K562 (cell line): ENCODE measurements around the gene ZC3H12C. TPM values are rescaled to one million over a fixed set of nuclear protein-coding genes. Genes with fewer than 3 reads are reported as not detected.
A peak's percentile ranks its signal among the peaks of the same experiment; 100 is the strongest.

Source experiments
- ATAC-seq: fragments of 200-7000 bp; cut with Tn5 transposase; 3 replicates; pipeline ENCODE4 v1.9.1; 2020; ENCODE audit warnings: moderate library complexity
- BruUV-seq: library from RNA; stranded (reverse); fragments of 400-500 nt; replicated peaks from 2 replicates; lab custom pipeline; 2021; lab: Mats Ljungman, UMichigan
- CTCF ChIA-PET: fragments of 300-600 bp; formaldehyde crosslinking; extraction: SDS; loops from one replicate; lab custom pipeline; 2021; ENCODE audit warnings: low intra/inter-chr PET ratio; lab: Yijun Ruan, JAX
- POLR2A ChIA-PET: fragments of 300-600, 350-650 bp; sonication (Branson Sonifier 250); formaldehyde crosslinking; extraction: SDS; loops from one replicate; lab custom pipeline; 2021; ENCODE audit warnings: antibody characterized with exemption, inconsistent platforms; lab: Yijun Ruan, JAX
- DNase-seq, 4 experiments: peaks; one replicate each; pipeline versions ENCODE4 v3.0.0 to v3.0.0-alpha.2; 2011 to 2018; ENCODE audit warnings: low spot score in 3 of 4, mixed read lengths in 3 of 4; ENCODE audit errors: extremely low read depth in 1 of 4
- FAIRE-seq: peaks from 2 replicates; lab custom pipeline; 2011; peaks lifted over from hg19 to GRCh38; lab: Jason Lieb, UNC
- H2AFZ ChIP-seq: 2 replicates; pipeline ENCODE4 v1.6.0; 2011; ENCODE audit warnings: low read depth, low read length, control low read depth, inconsistent platforms
- H3K27ac ChIP-seq: fragments of 200-600 bp; 3 replicates; pipeline ENCODE4 v1.8.0; 2011; ENCODE audit warnings: low read depth, mild to moderate bottlenecking, control low read depth, inconsistent platforms, low read length, moderate library complexity, mixed read lengths; ENCODE audit errors: extremely low read depth
- H3K27me3 ChIP-seq, 2 experiments: fragments of 300-600 bp in 1 of 2; 2 replicates in 1 of 2; 3 replicates in 1 of 2; pipeline versions ENCODE4 v1.6.0 to v1.8.0; 2011; ENCODE audit warnings: inconsistent platforms in 2 of 2, low read length in 2 of 2, mild to moderate bottlenecking in 1 of 2, mixed read lengths in 1 of 2, moderate library complexity in 1 of 2; ENCODE audit not compliant: control insufficient read depth in 2 of 2, insufficient read depth in 2 of 2
- H3K36me3 ChIP-seq: fragments of 300-600 bp; 3 replicates; pipeline ENCODE4 v1.8.0; 2011; ENCODE audit warnings: mild to moderate bottlenecking, low read length, inconsistent platforms; ENCODE audit not compliant: control insufficient read depth, insufficient read depth
- H3K4me1 ChIP-seq, 2 experiments: fragments of 200-600 bp in 1 of 2; replicated peaks in 1 of 2; 2 replicates in 1 of 2; 3 replicates in 1 of 2; pipeline versions ENCODE4 v1.5.1 to v1.8.0; 2011; ENCODE audit warnings: inconsistent platforms in 2 of 2, low read length in 2 of 2, mild to moderate bottlenecking in 1 of 2, mixed read lengths in 1 of 2, moderate library complexity in 1 of 2; ENCODE audit not compliant: control insufficient read depth in 2 of 2, insufficient read depth in 2 of 2
- H3K4me2 ChIP-seq: 2 replicates; pipeline ENCODE4 v1.6.1; 2011; ENCODE audit warnings: low read length, control low read depth, inconsistent platforms, mixed read lengths; ENCODE audit not compliant: insufficient read depth
- H3K4me3 ChIP-seq: fragments of 200-600 bp; sonication (generic), shearing (Covaris generic); 2 replicates; pipeline ENCODE4 v1.5.1; 2016; ENCODE audit warnings: control low read depth, inconsistent platforms
- H3K79me2 ChIP-seq: fragments of 200-600 bp; 3 replicates; pipeline ENCODE4 v1.8.0; 2011; ENCODE audit warnings: low read length, inconsistent platforms; ENCODE audit not compliant: control insufficient read depth, insufficient read depth
- H3K9ac ChIP-seq, 2 experiments: 2 replicates each; pipeline versions ENCODE4 v1.6.0 to v1.6.1; 2011; ENCODE audit warnings: low read depth in 2 of 2, low read length in 2 of 2, control low read depth in 1 of 2, inconsistent platforms in 1 of 2, mild to moderate bottlenecking in 1 of 2, mixed read lengths in 1 of 2; ENCODE audit not compliant: insufficient read depth in 1 of 2
- H3K9me1 ChIP-seq: one replicate; pipeline ENCODE4 v1.6.0; 2011; ENCODE audit warnings: inconsistent platforms, mild to moderate bottlenecking, low read length, moderate library complexity; ENCODE audit not compliant: control insufficient read depth, insufficient read depth
- H3K9me3 ChIP-seq: replicated peaks from 2 replicates; pipeline ENCODE4 v1.5.1; 2011; ENCODE audit warnings: low read depth, low read length, inconsistent platforms; ENCODE audit not compliant: control insufficient read depth, insufficient read depth
- H4K20me1 ChIP-seq: replicated peaks from 2 replicates; pipeline ENCODE4 v1.6.1; 2011; ENCODE audit warnings: low read length, inconsistent platforms, mixed read lengths; ENCODE audit not compliant: control insufficient read depth, insufficient read depth
- KHSRP ChIP-seq: fragments of 450-650 bp; IDR thresholded peaks from 2 replicates; pipeline ENCODE4 v1.6.1; 2017
- MTA2 ChIP-seq: fragments of 450-650 bp; IDR thresholded peaks from 2 replicates; pipeline ENCODE4 v1.6.1; 2016; ENCODE audit warnings: low read depth
- RBM17 ChIP-seq: fragments of 200-400 bp; formaldehyde crosslinking; IDR thresholded peaks from 2 replicates; pipeline ENCODE4 v1.6.1; 2017; ENCODE audit warnings: low read depth, mild to moderate bottlenecking, low read length, borderline replicate concordance
- WGBS: fragments of 100-300 bp; shearing (Covaris generic); methylation state at CpG from one replicate; pipeline ENCODE4 v1.1.6; 2016; ENCODE audit warnings: low coverage, mixed read lengths; ENCODE audit not compliant: insufficient coverage; ENCODE audit errors: missing lambda C conversion rate; 5-methylcytosine and 5-hydroxymethylcytosine counted together
- in situ Hi-C: fragments of 300-500 bp; cut with MboI; formaldehyde crosslinking; loops from 4 replicates; pipeline ENCODE4 v1.15.0; 2018; ENCODE audit warnings: inconsistent platforms, mixed read lengths
- intact Hi-C: fragments of 100-400 bp; cut with micrococcal nuclease; formaldehyde crosslinking; loops from 2 replicates; pipeline ENCODE4 v1.14.2; 2022
- polyA plus RNA-seq, 8 experiments: library from polyadenylated mRNA; depleted of rRNA in 4 of 8; stranded (reverse) in 5 of 8; unstranded in 3 of 8; fragments of >200 nt; fragmentation: Nextera tagmentation in 2 of 8; fragmentation: Illumina TruSeq in 1 of 8; extraction: Ambion mirVana in 2 of 8; extraction: Trizol in 1 of 8; gene quantifications; 2 replicates each; pipeline versions ENCODE4 v1.2.1 to v1.2.3, GENCODE V29; 2011 to 2014; ENCODE audit warnings: inconsistent platforms in 1 of 8, missing spikeins in 1 of 8
- total RNA-seq, 7 experiments: library from RNA; depleted of rRNA in 6 of 7; stranded (reverse); fragments of >200 nt in 6 of 7; fragmentation: Illumina TruSeq in 2 of 7; extraction: Trizol in 2 of 7; gene quantifications; 2 replicates each; pipeline versions ENCODE4 v1.2.1 to v1.2.3, GENCODE V29; 2011 to 2021; ENCODE audit warnings: low replicate concordance in 1 of 7

The ZC3H12C gene
- total and polyA plus RNA-seq, 9 of the 15 experiments (the other 6 are each of a cell fraction or from before 2014, with no cell fraction given), result 0.56 to 5.9 (median 3.3) TPM

DNA sequence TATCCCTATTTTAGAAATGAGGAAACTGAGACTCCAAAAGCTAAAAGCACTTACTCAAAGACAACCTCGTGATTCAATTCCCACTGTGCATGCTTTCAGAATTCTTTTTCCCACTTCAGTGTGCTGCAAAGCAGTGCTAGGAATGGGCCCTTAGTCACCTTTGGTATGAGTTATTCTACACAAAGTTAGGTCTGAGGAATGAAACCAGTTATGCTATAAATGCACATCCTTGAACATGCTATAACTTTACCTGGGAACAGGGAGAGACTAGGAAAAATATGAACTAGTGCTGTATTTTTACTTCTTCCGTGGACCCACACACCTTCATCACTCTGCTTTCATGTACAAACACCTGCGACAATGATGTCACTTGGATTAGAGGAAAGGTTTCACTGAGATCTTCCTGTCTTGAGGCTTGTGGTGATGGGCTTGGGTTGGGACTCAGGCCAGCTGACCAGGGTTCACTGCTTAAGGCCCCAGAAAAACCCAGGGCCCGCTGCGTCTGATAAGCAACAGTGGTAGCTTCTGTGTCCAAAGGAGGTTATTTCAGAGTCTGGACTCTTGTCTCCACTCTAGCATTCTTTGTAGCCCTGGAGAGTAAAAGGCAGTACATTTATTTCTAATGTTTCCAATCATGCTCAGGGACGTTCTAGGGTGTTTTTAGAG, 81.6 kb downstream of the ZC3H12C start:
- Histone ChIP-seq H3K4me1 (no peaks in the 10 kb centered on the region; a peak in 1 of 5 replicates), H2AFZ (peak overlapping the region; percentile 94), H4K20me1 (no peaks in the 10 kb centered on the region), H3K9me3 (no peaks in the 10 kb centered on the region), H3K4me2 (no peak overlapping the region), H3K4me3 (no peak overlapping the region), H3K36me3 (no peaks in the 10 kb centered on the region), H3K9ac (no peak overlapping the region), H3K79me2 (no peaks in the 10 kb centered on the region), H3K9me1 (no peaks in the 10 kb centered on the region), H3K27ac (no peak overlapping the region), H3K27me3 (no peaks in the 10 kb centered on the region)
- TF ChIP-seq MTA2 (no peak), RBM17 (no peak), KHSRP (no peak)
- ChIA-PET CTCF (no interaction called here), POLR2A (no interaction called here)
- 33% methylated on average over 6 of the region's 6 CpGs for WGBS
- in situ Hi-C loops, result loop anchor here (25.0 kb wide), 1 partner anchor 1063 kb away; the partner anchor contains the start of gene POU2AF2
- intact Hi-C loops, result loop anchor here (2.0 to 5.0 kb wide), 3 partner anchors 26 to 227 kb away; no protein-coding TSS in a partner anchor
- peak in 2 of 4 experiments; percentile 19 to 22 for DNase-seq
- no TSS peak for BruUV-seq
- peak; percentile 26 for ATAC-seq
- no peak for FAIRE-seq
